ENCODE data around the gene BNIP2. TPM values are rescaled to one million over a fixed set of nuclear protein-coding genes. Genes with fewer than 3 reads are reported as not detected.

Gene BNIP2
- total and polyA plus RNA-seq, 4 donors = 33.6 to 96.6 (median 68.7) TPM

- Histone ChIP-seq H3K36me3 (ENCODE audit: control insufficient read depth in 4 of 4, insufficient read depth in 4 of 4, low read length in 4 of 4) (peaks cover 0 to 2% (median 0%) of the 10 kb centered on the region in 4 donors), H3K4me1 (ENCODE audit: control insufficient read depth in 5 of 5, insufficient read depth in 5 of 5, low read length in 5 of 5) (no peaks in the 10 kb centered on the region), H3K9ac (ENCODE audit: insufficient read depth in 1 of 2, low read length in 2 of 2) (no peak overlapping the region), H3K4me3 (no peak overlapping the region), H3K27ac (ENCODE audit: low read depth in 1 of 2, low read length in 1 of 2) (no peak overlapping the region), H3K27me3 (ENCODE audit: control insufficient read depth in 3 of 3, insufficient read depth in 3 of 3, low read length in 2 of 3) (no peaks in the 10 kb centered on the region), H3K9me3 (ENCODE audit: control insufficient read depth in 4 of 4, insufficient read depth in 3 of 4, low read length in 3 of 4) (no peaks in the 10 kb centered on the region)
- no peak for TF ChIP-seq CTCF (IDR thresholded peaks at IDR 0.05; ENCODE audit: control extremely low read depth, extremely low read depth)
- WGBS, 2 donors = 64 to 72% methylated on average over 4 of the region's 4 CpGs
- no peak for ATAC-seq (ENCODE audit: insufficient read depth, low FRiP score)
- no peak for DNase-seq
These were observed 56.4 kb downstream of the BNIP2 start for GRCh38 chr15:59632714-59633113.

- no peak for DNase-seq
- ATAC-seq (ENCODE audit: insufficient read depth, low FRiP score) = no peak
- 23 to 30% methylated on average over 6 of the region's 6 CpGs for WGBS, 2 donors
- no peak for TF ChIP-seq CTCF (IDR thresholded peaks at IDR 0.05; ENCODE audit: control extremely low read depth, extremely low read depth)
- H3K36me3 ChIP-seq (ENCODE audit: control insufficient read depth in 4 of 4, insufficient read depth in 4 of 4, low read length in 4 of 4) = no peaks in the 10 kb centered on the region
- H3K4me1 ChIP-seq (ENCODE audit: control insufficient read depth in 5 of 5, insufficient read depth in 5 of 5, low read length in 5 of 5) = no peaks in the 10 kb centered on the region
- H3K27me3 ChIP-seq (ENCODE audit: control insufficient read depth in 3 of 3, insufficient read depth in 3 of 3, low read length in 2 of 3) = no peaks in the 10 kb centered on the region
- H3K27ac ChIP-seq (ENCODE audit: low read depth in 1 of 2, low read length in 1 of 2) = no peak overlapping the region
- H3K4me3 ChIP-seq = no peak overlapping the region
- H3K9me3 ChIP-seq (ENCODE audit: control insufficient read depth in 4 of 4, insufficient read depth in 3 of 4, low read length in 3 of 4) = peaks cover 0 to 2% (median 0%) of the 10 kb centered on the region in 4 donors
- H3K9ac ChIP-seq (ENCODE audit: insufficient read depth in 1 of 2, low read length in 2 of 2) = no peak overlapping the region
These were observed 66.8 kb downstream of the BNIP2 start for GRCh38 chr15:59622289-59622688.

- ATAC-seq (ENCODE audit: insufficient read depth, low FRiP score) = no peak
These were observed 70.7 kb downstream of the BNIP2 start for GRCh38 chr15:59618406-59618805.

More at GRCh38 chr15:59618406-59618805, 70.7 kb downstream of the BNIP2 start:
- Histone ChIP-seq H3K36me3 (ENCODE audit: control insufficient read depth in 4 of 4, insufficient read depth in 4 of 4, low read length in 4 of 4) (no peaks in the 10 kb centered on the region), H3K27ac (ENCODE audit: low read depth in 1 of 2, low read length in 1 of 2) (no peak overlapping the region), H3K9me3 (ENCODE audit: control insufficient read depth in 4 of 4, insufficient read depth in 3 of 4, low read length in 3 of 4) (peaks cover 0 to 2% (median 0%) of the 10 kb centered on the region in 4 donors), H3K4me1 (ENCODE audit: control insufficient read depth in 5 of 5, insufficient read depth in 5 of 5, low read length in 5 of 5) (peaks cover 0 to 4% (median 0%) of the 10 kb centered on the region in 5 donors), H3K4me3 (no peak overlapping the region), H3K27me3 (ENCODE audit: control insufficient read depth in 3 of 3, insufficient read depth in 3 of 3, low read length in 2 of 3) (no peaks in the 10 kb centered on the region), H3K9ac (ENCODE audit: insufficient read depth in 1 of 2, low read length in 2 of 2) (no peak overlapping the region)
- WGBS, 2 donors = 83 to 86% methylated on average over 4 of the region's 4 CpGs
- DNase-seq = no peak
- TF ChIP-seq CTCF (IDR thresholded peaks at IDR 0.05; ENCODE audit: control extremely low read depth, extremely low read depth) = no peak
